OCI-LY7 (cell line): ENCODE measurements around the gene ABHD16B. TPM values are rescaled to one million over a fixed set of nuclear protein-coding genes. Genes with fewer than 3 reads are reported as not detected.
"Not testable (repeated sequence)": the region's sequence is repeated elsewhere in the genome, so short reads cannot be mapped to it uniquely, and the experiment has no call there.

Experiments used
- BruUV-seq: library from RNA; stranded (reverse); fragments of 400-500 nt; replicated peaks from 2 replicates; lab custom pipeline; 2021; lab: Mats Ljungman, UMichigan
- CTCF ChIA-PET: fragments of 300-600 bp; sonication (Branson Sonifier 250); formaldehyde crosslinking; loops from one replicate; lab custom pipeline; 2022; ENCODE audit warnings: antibody characterized with exemption; ENCODE audit not compliant: unreplicated experiment; lab: Charles Lee
- POLR2A ChIA-PET: fragments of 300-600 bp; sonication (Branson Sonifier 250); formaldehyde crosslinking; loops from one replicate; lab custom pipeline; 2022; ENCODE audit warnings: antibody characterized with exemption; lab: Charles Lee
- DNase-seq: peaks from one replicate; pipeline ENCODE4 v3.0.0-alpha.2; 2015; ENCODE audit warnings: low spot score
- H2AFZ ChIP-seq: fragments of 200-600 bp; sonication (generic), shearing (Covaris generic); 2 replicates; pipeline ENCODE4 v1.6.1; 2014; ENCODE audit warnings: mild to moderate bottlenecking, antibody characterized with exemption, low read length, moderate library complexity
- H3K27ac ChIP-seq: fragments of 200-600 bp; sonication (generic); 2 replicates; pipeline ENCODE4 v1.5.1; 2014; ENCODE audit warnings: mixed run types, low read depth, mild to moderate bottlenecking, moderate library complexity, low read length, inconsistent platforms; ENCODE audit not compliant: poor library complexity, severe bottlenecking
- H3K36me3 ChIP-seq: fragments of 200-600 bp; sonication (generic); 2 replicates; pipeline ENCODE4 v1.6.1; 2014; ENCODE audit warnings: mild to moderate bottlenecking, antibody characterized with exemption, low read length, moderate library complexity, mixed read lengths; ENCODE audit not compliant: insufficient read depth
- H3K4me1 ChIP-seq: fragments of 200-600 bp; sonication (generic); 2 replicates; pipeline ENCODE4 v1.5.1; 2014; ENCODE audit warnings: mild to moderate bottlenecking, low read length; ENCODE audit not compliant: insufficient read depth, poor library complexity, severe bottlenecking
- H3K4me2 ChIP-seq: fragments of 200-600 bp; sonication (generic); 2 replicates; pipeline ENCODE4 v1.6.1; 2014; ENCODE audit warnings: mild to moderate bottlenecking, low read length
- H3K4me3 ChIP-seq: fragments of 200-600 bp; sonication (generic); 2 replicates; pipeline ENCODE4 v1.5.1; 2014; ENCODE audit warnings: mild to moderate bottlenecking, low read depth, low read length; ENCODE audit not compliant: poor library complexity, severe bottlenecking
- H3K79me2 ChIP-seq: fragments of 200-600 bp; sonication (generic); 2 replicates; pipeline ENCODE4 v1.6.1; 2016; ENCODE audit warnings: low read depth, mild to moderate bottlenecking, low read length, moderate library complexity, mixed read lengths; ENCODE audit not compliant: insufficient read depth
- H3K9me2 ChIP-seq: fragments of 200-600 bp; sonication (generic); 2 replicates; pipeline ENCODE4 v1.6.1; 2016; ENCODE audit warnings: mild to moderate bottlenecking, low read length, mixed read lengths; ENCODE audit not compliant: insufficient read depth
- H3K9me3 ChIP-seq: fragments of 200-600 bp; sonication (generic); 2 replicates; pipeline ENCODE4 v1.6.1; 2014; ENCODE audit warnings: mild to moderate bottlenecking, mixed run types, low read length, mixed read lengths
- H4K20me1 ChIP-seq: fragments of 200-600 bp; sonication (generic); 2 replicates; pipeline ENCODE4 v1.6.1; 2014; ENCODE audit warnings: mild to moderate bottlenecking, antibody characterized with exemption, low read length, moderate library complexity, mixed read lengths; ENCODE audit not compliant: insufficient read depth
- EZH2phosphoT487 ChIP-seq: fragments of 200-600 bp; sonication (generic); IDR thresholded peaks from 2 replicates; pipeline ENCODE4 v1.6.1; 2018; ENCODE audit warnings: low read depth, borderline replicate concordance, mild to moderate bottlenecking, mixed run types, antibody characterized with exemption, low read length, moderate library complexity, mixed read lengths
- intact Hi-C: fragments of 100-400 bp; cut with micrococcal nuclease; formaldehyde crosslinking; loops from one replicate; pipeline ENCODE4 v1.10.0; 2022; ENCODE audit not compliant: unreplicated experiment
- total RNA-seq, 2 experiments: library from RNA; depleted of rRNA in 1 of 2; stranded (reverse); fragments of >200 nt in 1 of 2; shearing (Covaris generic) in 1 of 2; gene quantifications; 2 replicates each; pipeline ENCODE4 v1.2.3, GENCODE V29; 2014 to 2022
- TF ChIP-seq, protein P1 (sequence below): fragments of 200-600 bp; sonication (generic); conservative IDR thresholded peaks from 2 replicates; pipeline ENCODE4 v1.5.1; 2014; ENCODE audit warnings: mild to moderate bottlenecking, antibody characterized with exemption, low read length, moderate library complexity, mixed read lengths

The ABHD16B gene
- total RNA-seq, 2 experiments from 2014 or later: 0.29 TPM; not detected in 1

DNA sequence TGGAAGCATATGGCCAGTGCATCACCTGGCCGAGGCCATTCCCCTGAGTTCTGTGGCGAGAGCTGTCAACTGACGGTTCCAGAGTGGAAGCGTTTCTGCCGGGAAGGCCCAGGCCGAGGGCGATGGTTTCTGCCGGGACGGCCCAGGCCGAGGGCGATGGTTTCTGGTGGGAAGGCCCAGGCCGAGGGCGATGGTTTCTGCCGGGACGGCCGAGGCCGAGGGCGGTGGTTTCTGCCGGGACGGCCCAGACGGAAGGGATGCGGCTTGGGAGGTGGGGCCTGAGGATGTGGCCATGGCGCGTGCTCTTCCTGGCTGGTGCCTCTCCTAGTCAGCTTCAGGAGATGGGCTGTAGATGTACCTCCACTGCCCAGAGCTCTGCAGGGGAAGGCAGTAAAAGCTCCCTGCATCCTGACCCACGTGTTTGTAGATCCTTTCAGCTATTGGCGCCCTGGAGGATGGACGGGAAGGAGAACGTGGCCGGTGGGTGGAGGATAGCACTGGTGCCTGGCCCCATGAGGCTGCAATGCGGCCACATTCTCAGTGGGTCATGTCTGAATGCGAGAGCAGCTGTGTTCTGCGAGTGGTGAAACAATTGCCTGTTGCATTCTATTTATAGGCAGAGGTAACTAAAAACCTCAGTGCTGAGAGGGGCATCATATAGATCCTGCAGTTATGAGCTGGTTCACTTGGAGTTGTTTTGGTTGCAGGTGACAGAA is 16.6 kb downstream of the ABHD16B start:
- ChIA-PET CTCF (interaction anchor here (1.1 kb wide), 1 partner anchor 79 kb away, joined by 3 read pairs; no protein-coding TSS in a partner anchor), POLR2A (no interaction called here)
- DNase-seq: no peak
- Histone ChIP-seq H4K20me1 (no peaks in the 10 kb centered on the region), H3K4me3 (no peak overlapping the region), H3K4me1 (no peaks in the 10 kb centered on the region), H3K27ac (no peak overlapping the region), H3K9me2 (no peaks in the 10 kb centered on the region), H2AFZ (no peak overlapping the region), H3K4me2 (no peak overlapping the region), H3K9me3 (peaks cover 16% of the 10 kb centered on the region; the same call in 1 of the 2 replicates), H3K79me2 (no peaks in the 10 kb centered on the region), H3K36me3 (peaks cover 83% of the 10 kb centered on the region)
- no TSS peak for BruUV-seq
- TF ChIP-seq, protein P1, sequence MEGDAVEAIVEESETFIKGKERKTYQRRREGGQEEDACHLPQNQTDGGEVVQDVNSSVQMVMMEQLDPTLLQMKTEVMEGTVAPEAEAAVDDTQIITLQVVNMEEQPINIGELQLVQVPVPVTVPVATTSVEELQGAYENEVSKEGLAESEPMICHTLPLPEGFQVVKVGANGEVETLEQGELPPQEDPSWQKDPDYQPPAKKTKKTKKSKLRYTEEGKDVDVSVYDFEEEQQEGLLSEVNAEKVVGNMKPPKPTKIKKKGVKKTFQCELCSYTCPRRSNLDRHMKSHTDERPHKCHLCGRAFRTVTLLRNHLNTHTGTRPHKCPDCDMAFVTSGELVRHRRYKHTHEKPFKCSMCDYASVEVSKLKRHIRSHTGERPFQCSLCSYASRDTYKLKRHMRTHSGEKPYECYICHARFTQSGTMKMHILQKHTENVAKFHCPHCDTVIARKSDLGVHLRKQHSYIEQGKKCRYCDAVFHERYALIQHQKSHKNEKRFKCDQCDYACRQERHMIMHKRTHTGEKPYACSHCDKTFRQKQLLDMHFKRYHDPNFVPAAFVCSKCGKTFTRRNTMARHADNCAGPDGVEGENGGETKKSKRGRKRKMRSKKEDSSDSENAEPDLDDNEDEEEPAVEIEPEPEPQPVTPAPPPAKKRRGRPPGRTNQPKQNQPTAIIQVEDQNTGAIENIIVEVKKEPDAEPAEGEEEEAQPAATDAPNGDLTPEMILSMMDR: no peak
- TF ChIP-seq EZH2phosphoT487: no peak
- intact Hi-C loops: no loop called here

DNA sequence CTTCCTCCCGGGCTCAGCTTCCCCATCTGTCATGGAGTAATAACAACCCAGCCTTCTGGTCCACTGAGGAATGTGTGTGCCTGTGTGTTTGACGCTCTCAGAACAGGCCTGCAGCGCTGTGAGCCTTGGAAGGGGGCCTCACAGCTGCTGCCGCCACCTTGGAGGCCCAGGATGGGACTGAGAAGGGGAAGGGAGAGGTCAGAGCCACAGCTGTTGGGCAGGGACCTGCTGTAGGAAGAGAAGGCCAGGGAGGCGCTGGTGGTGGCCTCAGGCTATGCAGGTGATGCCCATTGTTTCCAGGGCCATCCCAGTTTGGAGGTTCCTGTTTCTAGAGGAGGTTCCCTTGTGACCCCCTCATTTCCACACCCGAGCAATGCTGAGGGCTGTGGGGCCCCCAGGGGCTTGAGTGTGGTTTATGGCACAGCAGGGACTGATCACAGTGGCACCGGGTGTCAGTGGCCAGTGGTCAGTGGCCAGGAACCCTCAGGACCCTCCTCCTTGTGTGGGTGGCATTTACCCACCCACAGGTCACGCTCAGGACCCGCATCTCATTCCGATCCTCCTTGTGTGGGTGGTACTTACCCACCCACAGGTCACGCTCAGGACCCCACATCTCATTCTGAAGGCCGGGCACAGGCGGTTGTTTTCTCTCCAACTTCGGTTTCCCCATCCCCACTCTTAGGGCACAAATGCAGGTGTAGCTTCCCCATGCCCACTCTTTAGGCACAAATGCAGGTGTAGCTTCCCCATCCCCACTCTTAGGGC is 17.8 kb downstream of the ABHD16B start:
- Histone ChIP-seq H3K4me1 (no peaks in the 10 kb centered on the region), H2AFZ (no peak overlapping the region), H3K27ac (peak overlapping the region; percentile 31), H3K36me3 (peaks cover 76% of the 10 kb centered on the region), H3K79me2 (no peaks in the 10 kb centered on the region), H3K4me2 (no peak overlapping the region), H4K20me1 (no peaks in the 10 kb centered on the region), H3K9me3 (peaks cover 16% of the 10 kb centered on the region; the same call in 1 of the 2 replicates), H3K4me3 (no peak overlapping the region), H3K9me2 (no peaks in the 10 kb centered on the region)
- intact Hi-C loops: no loop called here
- ChIA-PET CTCF (no interaction called here), POLR2A (no interaction called here)
- no peak for DNase-seq
- BruUV-seq: no TSS peak
- no peak for TF ChIP-seq EZH2phosphoT487
- TF ChIP-seq, protein P1: no peak

DNA sequence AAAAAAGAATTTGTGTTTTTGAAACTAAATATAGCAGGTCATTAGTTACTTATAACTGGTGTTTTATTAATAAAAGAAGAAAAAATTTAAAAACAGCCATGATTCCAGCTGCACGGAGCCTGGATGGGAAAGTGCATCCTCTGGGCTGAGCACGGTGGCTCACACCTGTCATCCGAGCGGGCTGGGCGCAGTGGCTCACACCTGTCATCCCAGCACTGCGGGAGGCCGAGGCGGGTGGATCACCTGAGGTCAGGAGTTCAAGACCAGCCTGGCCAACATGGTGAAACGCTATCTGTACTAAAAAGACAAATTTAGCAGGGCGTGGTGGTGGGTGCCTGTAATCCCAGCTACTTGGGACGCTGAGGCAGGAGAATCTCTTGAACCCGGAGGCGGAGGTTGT is 19.6 kb downstream of the ABHD16B start:
- POLR2A ChIA-PET: interaction anchor here (0.7 kb wide), 1 partner anchor 378 kb away, joined by 6 read pairs; no protein-coding TSS in a partner anchor
- not testable (repeated sequence) for DNase-seq

More for the DNA sequence above, 19.6 kb downstream of the ABHD16B start:
- H2AFZ ChIP-seq, H3K4me2 ChIP-seq, BruUV-seq, H3K9me2 ChIP-seq, H3K4me3 ChIP-seq, H3K79me2 ChIP-seq, intact Hi-C loops, H4K20me1 ChIP-seq, CTCF ChIA-PET, H3K4me1 ChIP-seq, H3K27ac ChIP-seq: not testable (repeated sequence)
- Histone ChIP-seq H3K9me3 (peaks cover 16% of the 10 kb centered on the region; the same call in 1 of the 2 replicates), H3K36me3 (peaks cover 69% of the 10 kb centered on the region)
